PC-3 (cell line): ENCODE results near the gene TNIP3.

Experiments used
- CTCF ChIP-seq: fragments of 300-600 bp; sonication (generic); conservative IDR thresholded peaks from 2 replicates; pipeline ENCODE4 v1.5.1; 2017; ENCODE audit warnings: antibody characterized with exemption, low read depth, mild to moderate bottlenecking, low read length
- EZH2 ChIP-seq: fragments of 300-600 bp; sonication (generic); IDR thresholded peaks from one replicate; pipeline ENCODE4 v1.6.1; 2017; ENCODE audit warnings: antibody characterized with exemption, mild to moderate bottlenecking, low read length; ENCODE audit not compliant: unreplicated experiment
- EZH2phosphoT487 ChIP-seq: fragments of 300-600 bp; sonication (generic); IDR thresholded peaks from 2 replicates; pipeline ENCODE4 v1.6.1; 2018; ENCODE audit warnings: mild to moderate bottlenecking, antibody characterized with exemption, low read length, borderline replicate concordance

- TF ChIP-seq CTCF (no peak), EZH2 (no peak), EZH2phosphoT487 (no peak)
Observed at GRCh38 chr4:121165206-121165605, 1.1 kb upstream of the TNIP3 start.
